NCI-H2227 treated with DMSO at 0.1 percent for 48 hours (cell line): ENCODE results near the gene TMIGD3.

ENCODE experiments used
- DNase-seq: peaks from one replicate; lab custom pipeline; 2025; lab: John Stamatoyannopoulos, UW

The TMIGD3 gene

DNA sequence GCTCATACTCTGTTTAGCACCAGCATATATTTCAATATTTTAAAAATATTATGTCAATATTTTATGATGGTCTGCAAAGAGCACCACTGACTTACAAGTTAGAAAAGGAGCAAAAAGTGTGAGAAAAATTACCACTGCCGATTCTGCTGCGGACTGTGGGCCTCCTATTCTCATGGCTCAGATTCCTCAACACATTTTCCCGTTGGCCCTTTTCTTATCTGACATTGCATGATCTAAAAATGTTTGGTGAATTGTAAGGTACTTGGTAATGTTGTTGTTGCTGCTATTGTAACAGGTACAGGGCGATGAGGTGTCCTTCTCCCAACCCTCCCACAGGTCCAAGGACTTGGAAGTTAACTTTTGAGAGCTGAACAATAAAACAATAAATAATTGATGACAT is 28.9 kb downstream of the TMIGD3 start:
- DNase-seq, result no peak

DNA sequence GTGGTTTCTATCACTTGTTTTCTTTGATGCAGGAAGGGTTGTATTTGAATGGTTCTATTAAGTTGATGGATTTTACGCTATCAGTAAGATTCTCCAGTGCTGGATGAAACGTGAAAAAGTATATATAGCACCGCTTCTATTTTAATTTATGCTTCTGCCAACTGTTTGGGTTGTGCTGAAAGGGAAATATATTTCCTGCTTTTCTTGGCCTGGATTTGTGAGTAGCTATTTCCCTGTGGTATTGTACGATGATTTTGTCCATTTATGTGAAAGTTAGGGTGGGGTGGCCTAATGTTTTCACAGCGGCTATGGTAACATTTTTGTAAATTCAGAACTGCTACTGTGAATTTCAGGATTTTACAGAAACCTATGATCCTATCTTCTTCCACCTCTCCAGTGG is 29.3 kb downstream of the TMIGD3 start:
- DNase-seq, result no peak

DNA sequence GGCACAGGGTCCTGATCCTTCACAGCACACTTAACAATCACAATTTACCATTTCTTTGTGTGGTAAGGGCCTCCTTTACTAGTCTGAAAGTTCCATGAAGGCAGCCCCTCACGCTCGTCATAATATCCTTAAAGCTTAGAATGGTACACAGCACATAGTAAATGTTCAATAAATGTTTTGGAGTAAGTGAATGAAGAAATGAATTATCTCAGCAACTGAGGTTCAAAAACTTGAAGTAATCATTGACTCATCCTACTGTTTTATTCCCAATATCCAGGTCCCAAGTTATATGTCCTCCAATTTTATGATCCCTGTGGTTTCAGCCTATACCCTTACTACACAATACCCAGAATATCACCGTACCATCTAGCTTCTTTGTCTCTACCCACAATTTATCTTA is 31.9 kb downstream of the TMIGD3 start:
- DNase-seq, result no peak

DNA sequence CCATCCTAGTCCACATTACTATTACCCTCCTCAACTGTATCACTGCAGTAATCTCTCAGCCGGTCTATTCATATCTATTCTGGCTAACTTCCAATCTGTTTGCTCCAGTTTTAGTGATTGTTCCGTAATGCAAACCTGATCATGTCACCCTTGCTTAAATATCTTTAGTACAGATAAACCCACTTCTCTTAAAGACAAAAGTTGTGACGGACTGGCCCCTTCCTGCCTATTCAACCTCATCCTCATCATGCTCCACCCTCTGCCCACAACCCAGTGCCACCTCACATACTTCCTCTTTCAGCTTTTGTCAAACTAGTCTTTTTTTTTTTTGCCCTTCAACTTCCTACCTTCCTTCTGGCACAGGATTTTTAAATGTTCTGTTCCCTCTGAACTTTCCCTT is 32.4 kb downstream of the TMIGD3 start:
- DNase-seq, result no peak

GRCh38 chr1:111470596-111470995 is 32.8 kb downstream of the TMIGD3 start:
- DNase-seq, result no peak

DNA sequence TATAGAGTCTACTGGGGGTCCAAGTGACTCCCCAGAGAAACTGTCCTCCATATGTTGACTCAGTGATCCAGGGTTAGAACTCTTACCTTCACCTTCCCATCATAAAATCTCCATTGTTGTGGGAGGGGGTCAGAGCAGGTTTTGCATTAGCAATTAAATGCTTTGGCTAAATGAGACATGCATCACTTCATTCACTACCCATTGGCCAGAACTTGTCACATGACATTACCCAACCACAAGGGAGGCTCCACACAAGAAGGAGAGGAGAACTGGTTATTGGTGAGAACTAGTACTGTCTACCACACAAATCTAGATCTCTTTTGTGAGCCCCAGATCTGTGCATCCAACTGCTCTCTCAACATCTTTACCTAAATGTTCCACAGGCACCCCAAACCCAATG is 33.9 kb downstream of the TMIGD3 start:
- no peak for DNase-seq

GRCh38 chr1:111468717-111469100 is 34.7 kb downstream of the TMIGD3 start:
- DNase-seq, result no peak

GRCh38 chr1:111467865-111468716 is 35.3 kb downstream of the TMIGD3 start:
- no peak for DNase-seq

- no peak for DNase-seq
Observed at GRCh38 chr1:111466480-111466879, 37.0 kb downstream of the TMIGD3 start.

DNA sequence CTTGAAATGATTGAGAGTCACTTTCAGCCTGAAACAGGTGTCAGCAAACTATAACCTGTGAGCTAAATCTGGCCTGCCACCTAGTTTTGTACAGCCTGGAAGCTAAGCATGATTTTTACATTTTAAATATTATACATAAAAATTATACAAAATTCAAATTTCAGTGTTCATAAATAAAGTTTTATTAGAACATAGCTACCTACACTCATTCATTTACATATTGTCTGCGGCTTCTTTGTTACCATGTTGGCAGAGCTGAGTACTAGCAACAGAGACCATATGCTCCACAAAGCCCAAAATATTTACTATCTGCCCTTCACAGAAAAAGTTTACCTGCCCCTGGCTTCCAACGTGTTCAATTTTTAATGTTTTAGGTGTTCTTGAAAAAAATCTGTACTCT is 37.7 kb downstream of the TMIGD3 start:
- DNase-seq, result no peak

GRCh38 chr1:111463029-111463683 is 40.3 kb downstream of the TMIGD3 start:
- no peak for DNase-seq

DNA sequence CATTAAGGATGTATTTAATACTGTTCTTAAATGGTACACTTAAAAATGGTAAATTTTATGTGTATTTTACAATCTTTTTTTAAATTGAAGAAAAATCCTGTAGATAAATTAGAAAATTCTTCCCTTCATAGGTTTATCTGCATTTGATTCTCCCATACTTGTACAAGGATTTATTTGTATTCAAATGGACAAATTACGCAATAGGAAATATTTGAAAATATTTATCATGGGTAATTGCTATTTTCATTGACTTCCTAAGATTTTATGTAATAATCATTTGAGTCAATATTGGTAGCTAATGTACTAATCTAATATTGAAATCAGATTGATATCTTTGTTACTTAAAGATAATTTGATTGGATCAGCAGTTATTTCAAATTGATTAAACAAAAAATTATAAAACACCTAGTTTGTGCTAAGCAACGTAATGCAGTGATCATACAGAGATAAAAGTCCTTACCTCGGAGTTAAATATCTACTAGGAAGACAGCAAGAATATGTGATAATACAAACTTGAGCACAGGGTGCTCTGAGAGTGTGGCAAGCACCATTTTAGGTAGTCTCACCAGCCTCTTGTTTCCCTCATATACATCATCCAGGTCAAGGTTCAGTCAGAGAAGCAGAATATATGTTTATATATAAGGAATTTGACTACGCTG is 40.9 kb downstream of the TMIGD3 start:
- no peak for DNase-seq

DNA sequence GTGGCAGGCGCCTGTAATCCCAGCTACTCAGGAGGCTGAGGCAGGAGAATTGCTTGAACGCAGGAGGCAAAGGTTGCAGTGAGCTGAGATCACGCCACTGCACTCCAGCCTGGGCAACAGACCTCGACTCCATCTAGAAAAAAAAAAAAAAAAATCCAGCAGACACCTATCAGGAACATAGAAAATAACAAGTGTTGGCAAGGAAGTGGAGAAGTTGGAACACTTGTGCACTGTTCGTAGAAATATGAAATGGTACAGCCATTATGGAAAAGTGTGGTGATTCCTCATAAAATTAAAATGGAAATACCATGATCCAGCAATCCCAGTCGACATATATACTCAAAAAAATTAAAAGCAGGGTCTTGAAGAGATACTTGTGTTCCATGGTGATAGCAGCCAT is 41.7 kb downstream of the TMIGD3 start:
- DNase-seq, result no peak

- DNase-seq, result no peak
Observed at GRCh38 chr1:111455642-111456031, 47.8 kb downstream of the TMIGD3 start.

GRCh38 chr1:111454859-111455641 is 48.4 kb downstream of the TMIGD3 start:
- DNase-seq, result no peak

GRCh38 chr1:111453706-111454105 is 49.7 kb downstream of the TMIGD3 start:
- no peak for DNase-seq

DNA sequence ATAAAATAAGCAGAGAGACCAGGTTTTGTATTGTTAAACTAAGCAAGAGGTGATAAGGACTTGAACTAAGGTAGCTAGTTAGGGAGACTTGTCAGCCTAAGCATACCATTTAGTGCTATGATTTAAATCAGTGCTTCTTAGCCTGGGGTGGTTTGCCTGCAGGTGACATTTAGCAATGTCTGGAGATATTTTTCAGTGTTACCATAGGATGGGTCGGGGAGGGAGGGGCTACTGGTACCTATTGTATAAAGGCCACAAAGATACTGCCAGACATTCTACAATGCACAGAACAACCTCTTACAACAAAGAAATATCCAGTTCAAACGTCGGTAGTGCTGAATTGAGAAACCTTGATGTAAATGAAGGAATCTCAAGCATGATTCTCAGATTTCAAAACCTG is 50.9 kb downstream of the TMIGD3 start:
- no peak for DNase-seq

DNA sequence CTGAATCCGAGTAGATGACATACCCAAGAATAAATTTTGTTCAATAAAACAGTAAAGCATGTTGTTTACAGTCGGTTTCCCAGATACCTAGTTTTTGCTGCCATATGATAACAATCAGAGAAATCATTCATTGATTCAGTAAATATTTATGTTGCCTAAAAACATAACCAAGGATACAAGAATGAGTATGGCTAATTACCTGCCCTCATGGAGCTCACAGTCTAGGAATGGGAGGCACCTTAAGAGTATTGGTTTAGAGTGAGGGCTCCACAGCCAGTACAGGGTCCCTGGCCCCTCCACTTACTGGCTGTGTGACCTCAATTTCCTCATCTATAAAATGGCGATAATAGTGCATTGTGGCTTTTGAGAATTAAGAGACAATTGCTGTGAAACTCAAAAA is 53.2 kb downstream of the TMIGD3 start:
- no peak for DNase-seq

- DNase-seq, result no peak
Observed at GRCh38 chr1:111449703-111450017, 53.8 kb downstream of the TMIGD3 start.

GRCh38 chr1:111448918-111449702 is 54.3 kb downstream of the TMIGD3 start, which contains the start of the genes ATP5PB and WDR77:
TSS of gene ATP5PB (plus strand) at chr1:111449464. CDS start at chr1:111449542, 78 bp downstream.
TSS of gene WDR77 (minus strand) at chr1:111449256. CDS start at chr1:111449169, 87 bp downstream.
- peak; percentile 97 for DNase-seq

GRCh38 chr1:111448482-111448917 is 54.9 kb downstream of the TMIGD3 start:
- DNase-seq, result no peak
